ENCODE measurements around the gene HOXB5. TPM values are rescaled to one million over a fixed set of nuclear protein-coding genes. Genes with fewer than 3 reads are reported as not detected.
A peak's percentile ranks its signal among the peaks of the same experiment; 100 is the strongest.

Gene HOXB5
- total RNA-seq, 2 donors from 2014 or later: 0.70 TPM; not detected in 1

GRCh38 chr17:48577946-48578615 lies 15.5 kb downstream of the HOXB5 start, which contains the start of gene HOXB4:
Gene HOXB4 (minus strand): TSS chr17:48578350. CDS start chr17:48578319, 31 bp downstream.
- peak; percentile 85 to 89 for ATAC-seq
- Mint-ChIP-seq H3K27me3 (peaks cover 12 to 17% of the 10 kb centered on the region in 2 donors), H3K4me3 (peak within 1 kb of the TSS; percentile 93), H3K9me3 (no peaks in the 10 kb centered on the region), H3K4me1 (ENCODE audit: low read depth in 2 of 2) (peaks cover 37 to 40% of the 10 kb centered on the region in 2 donors), H3K27ac (peak within 1 kb of the TSS; percentile 84 to 94), H3K36me3 (no peaks in the 10 kb centered on the region)
- DNase-seq (ENCODE audit: low spot score): peak; percentile 87

- Mint-ChIP-seq H3K4me1 (ENCODE audit: low read depth in 2 of 2) (peaks cover 37% of the 10 kb centered on the region in 2 donors), H3K27ac (peak overlapping the region; percentile 70 to 84), H3K27me3 (peaks cover 12% of the 10 kb centered on the region in 2 donors), H3K9me3 (no peaks in the 10 kb centered on the region), H3K4me3 (peak overlapping the region; percentile 93), H3K36me3 (no peaks in the 10 kb centered on the region)
- ATAC-seq (peak in 1 of 2 donors; percentile 29), DNase-seq (ENCODE audit: low spot score) (no peak)
Observed at GRCh38 chr17:48577330-48577945, 16.1 kb downstream of the HOXB5 start.

- ATAC-seq (no peak), DNase-seq (ENCODE audit: low spot score) (no peak)
- Mint-ChIP-seq H3K4me1 (ENCODE audit: low read depth in 2 of 2) (peaks cover 37 to 40% of the 10 kb centered on the region in 2 donors), H3K36me3 (no peaks in the 10 kb centered on the region), H3K27me3 (peaks cover 12% of the 10 kb centered on the region in 2 donors), H3K4me3 (peak overlapping the region; percentile 93), H3K27ac (peak overlapping the region; percentile 70 to 84), H3K9me3 (no peaks in the 10 kb centered on the region)
Observed at GRCh38 chr17:48576479-48577309, 16.9 kb downstream of the HOXB5 start.

- H3K27ac Mint-ChIP-seq: peak overlapping the region in 1 of 2 donors; percentile 70
- peaks cover 12% of the 10 kb centered on the region in 2 donors for H3K27me3 Mint-ChIP-seq
- H3K4me1 Mint-ChIP-seq (ENCODE audit: low read depth in 2 of 2): peaks cover 37 to 38% of the 10 kb centered on the region in 2 donors
- no peak for DNase-seq (ENCODE audit: low spot score)
- H3K36me3 Mint-ChIP-seq: no peaks in the 10 kb centered on the region
- no peak for ATAC-seq
- peak overlapping the region; percentile 93 for H3K4me3 Mint-ChIP-seq
- H3K9me3 Mint-ChIP-seq: no peaks in the 10 kb centered on the region
Observed at GRCh38 chr17:48575673-48576478, 17.7 kb downstream of the HOXB5 start.

GRCh38 chr17:48575066-48575582 lies 18.5 kb downstream of the HOXB5 start:
- ATAC-seq (no peak), DNase-seq (ENCODE audit: low spot score) (no peak)
- Mint-ChIP-seq H3K27ac (peak overlapping the region in 1 of 2 donors; percentile 31), H3K4me3 (peak overlapping the region; percentile 13), H3K27me3 (peaks cover 9 to 10% of the 10 kb centered on the region in 2 donors), H3K36me3 (no peaks in the 10 kb centered on the region), H3K4me1 (ENCODE audit: low read depth in 2 of 2) (peaks cover 34 to 37% of the 10 kb centered on the region in 2 donors), H3K9me3 (no peaks in the 10 kb centered on the region)

GRCh38 chr17:48574505-48575065 lies 19.0 kb downstream of the HOXB5 start:
- H3K36me3 Mint-ChIP-seq: no peaks in the 10 kb centered on the region
- peaks cover 5 to 6% of the 10 kb centered on the region in 2 donors for H3K27me3 Mint-ChIP-seq
- peak overlapping the region in 1 of 2 donors; percentile 31 for H3K27ac Mint-ChIP-seq
- H3K4me3 Mint-ChIP-seq: no peak overlapping the region
- no peaks in the 10 kb centered on the region for H3K9me3 Mint-ChIP-seq
- DNase-seq (ENCODE audit: low spot score) (no peak), ATAC-seq (no peak)
- peaks cover 31 to 32% of the 10 kb centered on the region in 2 donors for H3K4me1 Mint-ChIP-seq (ENCODE audit: low read depth in 2 of 2)

- H3K9me3 Mint-ChIP-seq: no peaks in the 10 kb centered on the region
- no peak overlapping the region for H3K27ac Mint-ChIP-seq
- ATAC-seq (no peak), DNase-seq (ENCODE audit: low spot score) (no peak)
- H3K27me3 Mint-ChIP-seq: no peaks in the 10 kb centered on the region
- H3K36me3 Mint-ChIP-seq: no peaks in the 10 kb centered on the region
- no peak overlapping the region for H3K4me3 Mint-ChIP-seq
- peaks cover 16 to 25% of the 10 kb centered on the region in 2 donors for H3K4me1 Mint-ChIP-seq (ENCODE audit: low read depth in 2 of 2)
Observed at GRCh38 chr17:48571826-48572417, 21.7 kb downstream of the HOXB5 start.

- Mint-ChIP-seq H3K9me3 (no peaks in the 10 kb centered on the region), H3K36me3 (no peaks in the 10 kb centered on the region), H3K27ac (no peak overlapping the region), H3K4me1 (ENCODE audit: low read depth in 2 of 2) (peaks cover 16 to 23% of the 10 kb centered on the region in 2 donors), H3K4me3 (no peak overlapping the region), H3K27me3 (no peaks in the 10 kb centered on the region)
- peak; percentile 23 for DNase-seq (ENCODE audit: low spot score)
- ATAC-seq: no peak
Observed at GRCh38 chr17:48571024-48571818, 22.4 kb downstream of the HOXB5 start.

- Mint-ChIP-seq H3K27ac (no peak overlapping the region), H3K9me3 (no peaks in the 10 kb centered on the region), H3K4me1 (ENCODE audit: low read depth in 2 of 2) (peaks cover 16 to 20% of the 10 kb centered on the region in 2 donors), H3K27me3 (no peaks in the 10 kb centered on the region), H3K36me3 (no peaks in the 10 kb centered on the region), H3K4me3 (no peak overlapping the region)
- DNase-seq (ENCODE audit: low spot score) (peak; percentile 31), ATAC-seq (no peak)
Observed at GRCh38 chr17:48570325-48571023, 23.1 kb downstream of the HOXB5 start.

- no peaks in the 10 kb centered on the region for H3K9me3 Mint-ChIP-seq
- ATAC-seq: no peak
- peaks cover 0 to under 1% of the 10 kb centered on the region in 2 donors for H3K27me3 Mint-ChIP-seq
- no peak overlapping the region for H3K27ac Mint-ChIP-seq
- H3K36me3 Mint-ChIP-seq: no peaks in the 10 kb centered on the region
- H3K4me1 Mint-ChIP-seq (ENCODE audit: low read depth in 2 of 2): peaks cover 16 to 17% of the 10 kb centered on the region in 2 donors
- no peak overlapping the region for H3K4me3 Mint-ChIP-seq
- no peak for DNase-seq (ENCODE audit: low spot score)
Observed at GRCh38 chr17:48569674-48570324, 23.8 kb downstream of the HOXB5 start.

GRCh38 chr17:48569240-48569582 lies 24.4 kb downstream of the HOXB5 start:
- no peaks in the 10 kb centered on the region for H3K36me3 Mint-ChIP-seq

More at GRCh38 chr17:48569240-48569582, 24.4 kb downstream of the HOXB5 start:
- ATAC-seq: no peak
- peaks cover 0 to 2% of the 10 kb centered on the region in 2 donors for H3K27me3 Mint-ChIP-seq
- no peak for DNase-seq (ENCODE audit: low spot score)
- no peak overlapping the region for H3K27ac Mint-ChIP-seq
- H3K4me3 Mint-ChIP-seq: no peak overlapping the region
- H3K4me1 Mint-ChIP-seq (ENCODE audit: low read depth in 2 of 2): peaks cover 11 to 17% of the 10 kb centered on the region in 2 donors
- no peaks in the 10 kb centered on the region for H3K9me3 Mint-ChIP-seq

All from natural killer cell treated with Interleukin-12 subunit alpha and Interleukin-12 subunit beta and Interleukin-15 and Interleukin-18, amount 100 ng/mL, for 72 hours (primary cell).